ENCODE data around the gene FNDC5. TPM values are rescaled to one million over a fixed set of nuclear protein-coding genes. Genes with fewer than 3 reads are reported as not detected.

The FNDC5 gene
- total and polyA plus RNA-seq, 10 of the 15 experiments (the other 5 are each of a cell fraction or from before 2014, with no cell fraction given): 0.01 to 0.29 (median 0.19) TPM; not detected in 4

- no peak overlapping the region for H3K4me3 ChIP-seq
- BruUV-seq (replicated peaks): no TSS peak
- H2AFZ ChIP-seq (ENCODE audit: control insufficient read depth, low read depth, low read length): no peak overlapping the region
- no peak for FAIRE-seq
- H3K9ac ChIP-seq (ENCODE audit: control insufficient read depth, insufficient read depth, low read length): no peak overlapping the region
- peaks cover 9 to 12% of the 10 kb centered on the region in 2 experiments; a peak in 3 of 4 replicates for H3K27me3 ChIP-seq (replicated peaks in 1 of 2; ENCODE audit: control insufficient read depth in 2 of 2, insufficient read depth in 2 of 2, low read length in 1 of 2)
- H3K4me1 ChIP-seq (ENCODE audit: control insufficient read depth, insufficient read depth, low read length): peaks cover 10% of the 10 kb centered on the region
- ChIA-PET SMC1A (ENCODE audit: uncharacterized antibody, unreplicated experiment) (interaction anchor here (0.5 to 3.1 kb wide), 10 partner anchors 10 to 351 kb away, joined by 3 to 11 read pairs (median 4); no protein-coding TSS in a partner anchor), CTCF (interaction anchor here (0.6 to 3.2 kb wide), 20 partner anchors 11 to 351 kb away, joined by 3 to 48 read pairs (median 4); no protein-coding TSS in a partner anchor), POLR2A (interaction anchor here (0.6 to 1.3 kb wide), 2 partner anchors 53 to 159 kb away, joined by 3 to 4 read pairs; no protein-coding TSS in a partner anchor), RAD21 (ENCODE audit: unreplicated experiment) (interaction anchor here (0.9 to 3.4 kb wide), 8 partner anchors 24 to 471 kb away, joined by 3 to 34 read pairs (median 4); partner anchors contain the start of genes S100PBP and YARS1)
- H3K79me2 ChIP-seq (ENCODE audit: control insufficient read depth, insufficient read depth, low read length): no peaks in the 10 kb centered on the region
- DNase-seq (ENCODE audit: low read depth, low spot score): no peak
- H3K36me3 ChIP-seq (ENCODE audit: control insufficient read depth in 2 of 2, insufficient read depth in 2 of 2, low read length in 1 of 2): no peaks in the 10 kb centered on the region; a peak in 1 of 4 replicates
- no peaks in the 10 kb centered on the region; the same call in 1 of the 2 replicates for H4K20me1 ChIP-seq (ENCODE audit: control insufficient read depth, insufficient read depth)
- in situ Hi-C loops (cut with MboI): no loop called here
- peak; percentile 11; the same call in 2 of the 3 replicates for ATAC-seq
- WGBS (ENCODE audit: insufficient coverage, insufficient replicate concordance, low lambda C conversion rate, missing lambda C conversion rate): 21% methylated on average over 13 of the region's 13 CpGs
- H3K9me3 ChIP-seq (replicated peaks; ENCODE audit: control insufficient read depth, insufficient read depth, low read length): no peaks in the 10 kb centered on the region
- no peak overlapping the region for H3K27ac ChIP-seq (ENCODE audit: control insufficient read depth, insufficient read depth)
- intact Hi-C loops (cut with micrococcal nuclease; ENCODE audit: unreplicated experiment): loop anchor here (1.0 to 10.0 kb wide), 4 partner anchors 54 to 471 kb away; partner anchors contain the start of genes S100PBP and YARS1
- H3K4me2 ChIP-seq (ENCODE audit: control insufficient read depth, insufficient read depth): peak overlapping the region; percentile 64; the same call in 1 of the 2 replicates
- TF ChIP-seq SP1 (IDR thresholded peaks at IDR 0.05; ENCODE audit: low read depth, low read length): no peak
- TF ChIP-seq, protein P1, sequence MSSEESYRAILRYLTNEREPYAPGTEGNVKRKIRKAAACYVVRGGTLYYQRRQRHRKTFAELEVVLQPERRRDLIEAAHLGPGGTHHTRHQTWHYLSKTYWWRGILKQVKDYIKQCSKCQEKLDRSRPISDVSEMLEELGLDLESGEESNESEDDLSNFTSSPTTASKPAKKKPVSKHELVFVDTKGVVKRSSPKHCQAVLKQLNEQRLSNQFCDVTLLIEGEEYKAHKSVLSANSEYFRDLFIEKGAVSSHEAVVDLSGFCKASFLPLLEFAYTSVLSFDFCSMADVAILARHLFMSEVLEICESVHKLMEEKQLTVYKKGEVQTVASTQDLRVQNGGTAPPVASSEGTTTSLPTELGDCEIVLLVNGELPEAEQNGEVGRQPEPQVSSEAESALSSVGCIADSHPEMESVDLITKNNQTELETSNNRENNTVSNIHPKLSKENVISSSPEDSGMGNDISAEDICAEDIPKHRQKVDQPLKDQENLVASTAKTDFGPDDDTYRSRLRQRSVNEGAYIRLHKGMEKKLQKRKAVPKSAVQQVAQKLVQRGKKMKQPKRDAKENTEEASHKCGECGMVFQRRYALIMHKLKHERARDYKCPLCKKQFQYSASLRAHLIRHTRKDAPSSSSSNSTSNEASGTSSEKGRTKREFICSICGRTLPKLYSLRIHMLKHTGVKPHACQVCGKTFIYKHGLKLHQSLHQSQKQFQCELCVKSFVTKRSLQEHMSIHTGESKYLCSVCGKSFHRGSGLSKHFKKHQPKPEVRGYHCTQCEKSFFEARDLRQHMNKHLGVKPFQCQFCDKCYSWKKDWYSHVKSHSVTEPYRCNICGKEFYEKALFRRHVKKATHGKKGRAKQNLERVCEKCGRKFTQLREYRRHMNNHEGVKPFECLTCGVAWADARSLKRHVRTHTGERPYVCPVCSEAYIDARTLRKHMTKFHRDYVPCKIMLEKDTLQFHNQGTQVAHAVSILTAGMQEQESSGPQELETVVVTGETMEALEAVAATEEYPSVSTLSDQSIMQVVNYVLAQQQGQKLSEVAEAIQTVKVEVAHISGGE (CRISPR knock-in tag; IDR thresholded peaks at IDR 0.05): no peak
- no peak for TF ChIP-seq POLR2AphosphoS2 (IDR thresholded peaks at IDR 0.05; ENCODE audit: low read depth, low read length)
- no peak for TF ChIP-seq CEBPZ (IDR thresholded peaks at IDR 0.05; ENCODE audit: low read depth, low read length)
- TF ChIP-seq SMAD5 (IDR thresholded peaks at IDR 0.05; ENCODE audit: low read depth): no peak
- no peak for TF ChIP-seq WRNIP1 (IDR thresholded peaks at IDR 0.05; ENCODE audit: borderline replicate concordance, low read depth, low read length)
- no peak for TF ChIP-seq ZZZ3 (IDR thresholded peaks at IDR 0.05; ENCODE audit: control insufficient read depth, insufficient read length, low read depth)
- no peak for TF ChIP-seq MYC (IDR thresholded peaks at IDR 0.05; ENCODE audit: insufficient read depth, insufficient read length, insufficient replicate concordance, low read length, severe bottlenecking)
- no peak for TF ChIP-seq SMARCA5 (IDR thresholded peaks at IDR 0.05)
- no peak for TF ChIP-seq NR2C1 (IDR thresholded peaks at IDR 0.05)
- TF ChIP-seq HDAC6 (IDR thresholded peaks at IDR 0.05; ENCODE audit: unreplicated experiment): no peak
- TF ChIP-seq BCLAF1 (IDR thresholded peaks at IDR 0.05): no peak
Observed at GRCh38 chr1:32871364-32872191, 866 bp upstream of the FNDC5 start.

All from GM12878 (cell line).